Measurements from ENCODE around the gene PDSS1.
A peak's percentile ranks its signal among the peaks of the same experiment; 100 is the strongest.
"Not testable (repeated sequence)": the region's sequence is repeated elsewhere in the genome, so short reads cannot be mapped to it uniquely, and the experiment has no call there.

The PDSS1 gene

GRCh38 chr10:26697163-26697921, at the start of gene PDSS1:
Gene PDSS1, plus strand, starts transcription at chr10:26697701. Its CDS starts 11 bp downstream, at chr10:26697712.
- Histone ChIP-seq H3K9me3 (ENCODE audit: low read length) (no peaks in the 10 kb centered on the region), H3K27me3 (ENCODE audit: insufficient read depth, low read length) (no peaks in the 10 kb centered on the region), H3K4me3 (ENCODE audit: low read length) (peak within 1 kb of the TSS; percentile 68), H3K36me3 (ENCODE audit: insufficient read depth, low read length) (peaks cover 3% of the 10 kb centered on the region), H3K4me1 (ENCODE audit: insufficient read depth, low read length) (peaks cover 12% of the 10 kb centered on the region), H2AFZ (ENCODE audit: low read depth, low read length) (peak within 1 kb of the TSS; percentile 81)

GRCh38 chr10:26648245-26648636, 49.3 kb upstream of the PDSS1 start:
- not testable (repeated sequence) for H3K4me3 ChIP-seq (ENCODE audit: low read length); H3K9me3 ChIP-seq (ENCODE audit: low read length); H3K4me1 ChIP-seq (ENCODE audit: insufficient read depth, low read length); H3K27me3 ChIP-seq (ENCODE audit: insufficient read depth, low read length); H2AFZ ChIP-seq (ENCODE audit: low read depth, low read length); H3K36me3 ChIP-seq (ENCODE audit: insufficient read depth, low read length)

- H3K27me3 ChIP-seq (ENCODE audit: insufficient read depth, low read length) = no peaks in the 10 kb centered on the region
Measured at GRCh38 chr10:26650406-26650805, 47.1 kb upstream of the PDSS1 start.

GRCh38 chr10:26651476-26651875, 46.0 kb upstream of the PDSS1 start:
- not testable (repeated sequence) for H3K9me3 ChIP-seq (ENCODE audit: low read length); H3K36me3 ChIP-seq (ENCODE audit: insufficient read depth, low read length); H3K4me1 ChIP-seq (ENCODE audit: insufficient read depth, low read length); H3K4me3 ChIP-seq (ENCODE audit: low read length); H3K27me3 ChIP-seq (ENCODE audit: insufficient read depth, low read length); H2AFZ ChIP-seq (ENCODE audit: low read depth, low read length)

More at GRCh38 chr10:26650406-26650805, 47.1 kb upstream of the PDSS1 start:
- H3K9me3 ChIP-seq (ENCODE audit: low read length) = no peaks in the 10 kb centered on the region
- H3K4me1 ChIP-seq (ENCODE audit: insufficient read depth, low read length) = no peaks in the 10 kb centered on the region
- H2AFZ ChIP-seq (ENCODE audit: low read depth, low read length) = no peak overlapping the region
- no peak overlapping the region for H3K4me3 ChIP-seq (ENCODE audit: low read length)
- H3K36me3 ChIP-seq (ENCODE audit: insufficient read depth, low read length) = no peaks in the 10 kb centered on the region

- H3K4me1 ChIP-seq (ENCODE audit: insufficient read depth, low read length) = no peaks in the 10 kb centered on the region
- H3K27me3 ChIP-seq (ENCODE audit: insufficient read depth, low read length) = no peaks in the 10 kb centered on the region
- no peaks in the 10 kb centered on the region for H3K36me3 ChIP-seq (ENCODE audit: insufficient read depth, low read length)
- no peaks in the 10 kb centered on the region for H3K9me3 ChIP-seq (ENCODE audit: low read length)
- H3K4me3 ChIP-seq (ENCODE audit: low read length) = no peak overlapping the region
- H2AFZ ChIP-seq (ENCODE audit: low read depth, low read length) = no peak overlapping the region
Measured at GRCh38 chr10:26653004-26653403, 44.5 kb upstream of the PDSS1 start.

GRCh38 chr10:26655746-26656145, 41.8 kb upstream of the PDSS1 start:
- H3K9me3 ChIP-seq (ENCODE audit: low read length) = no peaks in the 10 kb centered on the region
- H3K36me3 ChIP-seq (ENCODE audit: insufficient read depth, low read length) = no peaks in the 10 kb centered on the region
- no peak overlapping the region for H3K4me3 ChIP-seq (ENCODE audit: low read length)
- no peak overlapping the region for H2AFZ ChIP-seq (ENCODE audit: low read depth, low read length)
- no peaks in the 10 kb centered on the region for H3K4me1 ChIP-seq (ENCODE audit: insufficient read depth, low read length)
- H3K27me3 ChIP-seq (ENCODE audit: insufficient read depth, low read length) = no peaks in the 10 kb centered on the region

GRCh38 chr10:26662864-26663263, 34.6 kb upstream of the PDSS1 start:
- no peak overlapping the region for H2AFZ ChIP-seq (ENCODE audit: low read depth, low read length)
- H3K27me3 ChIP-seq (ENCODE audit: insufficient read depth, low read length) = no peaks in the 10 kb centered on the region
- H3K36me3 ChIP-seq (ENCODE audit: insufficient read depth, low read length) = no peaks in the 10 kb centered on the region
- H3K4me3 ChIP-seq (ENCODE audit: low read length) = no peak overlapping the region
- H3K4me1 ChIP-seq (ENCODE audit: insufficient read depth, low read length) = no peaks in the 10 kb centered on the region
- H3K9me3 ChIP-seq (ENCODE audit: low read length) = peaks cover 1% of the 10 kb centered on the region

- Histone ChIP-seq H2AFZ (ENCODE audit: low read depth, low read length) (no peak overlapping the region), H3K27me3 (ENCODE audit: insufficient read depth, low read length) (no peaks in the 10 kb centered on the region), H3K4me1 (ENCODE audit: insufficient read depth, low read length) (no peaks in the 10 kb centered on the region), H3K9me3 (ENCODE audit: low read length) (peaks cover 1% of the 10 kb centered on the region), H3K36me3 (ENCODE audit: insufficient read depth, low read length) (no peaks in the 10 kb centered on the region), H3K4me3 (ENCODE audit: low read length) (no peak overlapping the region)
Measured at GRCh38 chr10:26665080-26666048, 32.1 kb upstream of the PDSS1 start.

GRCh38 chr10:26675873-26676257, 21.6 kb upstream of the PDSS1 start:
- H3K4me1 ChIP-seq (ENCODE audit: insufficient read depth, low read length) = no peaks in the 10 kb centered on the region
- no peaks in the 10 kb centered on the region for H3K36me3 ChIP-seq (ENCODE audit: insufficient read depth, low read length)

GRCh38 chr10:26679588-26679987, 17.9 kb upstream of the PDSS1 start:
- Histone ChIP-seq H3K4me1 (ENCODE audit: insufficient read depth, low read length) (no peaks in the 10 kb centered on the region), H2AFZ (ENCODE audit: low read depth, low read length) (no peak overlapping the region), H3K9me3 (ENCODE audit: low read length) (no peaks in the 10 kb centered on the region), H3K4me3 (ENCODE audit: low read length) (no peak overlapping the region), H3K27me3 (ENCODE audit: insufficient read depth, low read length) (no peaks in the 10 kb centered on the region), H3K36me3 (ENCODE audit: insufficient read depth, low read length) (no peaks in the 10 kb centered on the region)

More at GRCh38 chr10:26675873-26676257, 21.6 kb upstream of the PDSS1 start:
- Histone ChIP-seq H2AFZ (ENCODE audit: low read depth, low read length) (no peak overlapping the region), H3K4me3 (ENCODE audit: low read length) (no peak overlapping the region), H3K9me3 (ENCODE audit: low read length) (no peaks in the 10 kb centered on the region), H3K27me3 (ENCODE audit: insufficient read depth, low read length) (no peaks in the 10 kb centered on the region)

GRCh38 chr10:26681076-26681475, 16.4 kb upstream of the PDSS1 start:
- H3K4me1 ChIP-seq (ENCODE audit: insufficient read depth, low read length) = no peaks in the 10 kb centered on the region
- no peak overlapping the region for H2AFZ ChIP-seq (ENCODE audit: low read depth, low read length)
- H3K27me3 ChIP-seq (ENCODE audit: insufficient read depth, low read length) = no peaks in the 10 kb centered on the region
- no peaks in the 10 kb centered on the region for H3K36me3 ChIP-seq (ENCODE audit: insufficient read depth, low read length)
- H3K4me3 ChIP-seq (ENCODE audit: low read length) = no peak overlapping the region
- H3K9me3 ChIP-seq (ENCODE audit: low read length) = no peaks in the 10 kb centered on the region

GRCh38 chr10:26681971-26682370, 15.5 kb upstream of the PDSS1 start:
- not testable (repeated sequence) for H3K9me3 ChIP-seq (ENCODE audit: low read length); H3K27me3 ChIP-seq (ENCODE audit: insufficient read depth, low read length); H3K4me1 ChIP-seq (ENCODE audit: insufficient read depth, low read length); H2AFZ ChIP-seq (ENCODE audit: low read depth, low read length); H3K4me3 ChIP-seq (ENCODE audit: low read length); H3K36me3 ChIP-seq (ENCODE audit: insufficient read depth, low read length)

GRCh38 chr10:26682931-26683330, 14.6 kb upstream of the PDSS1 start:
- no peak overlapping the region for H3K4me3 ChIP-seq (ENCODE audit: low read length)

More at GRCh38 chr10:26682931-26683330, 14.6 kb upstream of the PDSS1 start:
- Histone ChIP-seq H3K36me3 (ENCODE audit: insufficient read depth, low read length) (no peaks in the 10 kb centered on the region), H3K4me1 (ENCODE audit: insufficient read depth, low read length) (no peaks in the 10 kb centered on the region), H2AFZ (ENCODE audit: low read depth, low read length) (no peak overlapping the region), H3K27me3 (ENCODE audit: insufficient read depth, low read length) (no peaks in the 10 kb centered on the region), H3K9me3 (ENCODE audit: low read length) (no peaks in the 10 kb centered on the region)
